GM19328 (cell line): ENCODE measurements around the gene CSNK1D.
"Not testable (repeated sequence)": the region's sequence is repeated elsewhere in the genome, so short reads cannot be mapped to it uniquely, and the experiment has no call there.

ENCODE experiments used
- ATAC-seq: cut with Tn5 transposase; IDR thresholded peaks from one replicate; pipeline ENCODE4 v1.9.1; 2021; ENCODE audit warnings: mild to moderate bottlenecking, moderate library complexity; ENCODE audit not compliant: unreplicated experiment

Gene CSNK1D

DNA sequence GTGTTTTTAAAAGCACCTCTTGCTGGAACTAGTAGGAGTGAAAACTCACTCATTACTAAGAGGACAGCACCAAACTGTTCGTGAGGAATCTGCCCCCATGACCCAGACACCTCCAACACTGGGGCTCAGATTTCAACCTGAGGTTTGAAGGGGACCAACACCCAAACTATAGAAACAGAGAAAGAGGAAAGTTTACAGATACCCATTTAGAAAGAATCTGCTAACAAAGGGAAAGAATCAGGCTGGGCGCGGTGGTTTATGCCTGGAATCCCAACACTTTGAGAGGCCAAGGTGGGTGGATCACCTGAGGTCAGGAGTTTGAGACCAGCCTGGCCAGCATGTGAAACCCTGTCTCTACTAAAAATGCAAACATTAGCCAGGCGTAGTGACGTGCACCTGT, 3.4 kb upstream of the CSNK1D start:
- ATAC-seq = no peak

DNA sequence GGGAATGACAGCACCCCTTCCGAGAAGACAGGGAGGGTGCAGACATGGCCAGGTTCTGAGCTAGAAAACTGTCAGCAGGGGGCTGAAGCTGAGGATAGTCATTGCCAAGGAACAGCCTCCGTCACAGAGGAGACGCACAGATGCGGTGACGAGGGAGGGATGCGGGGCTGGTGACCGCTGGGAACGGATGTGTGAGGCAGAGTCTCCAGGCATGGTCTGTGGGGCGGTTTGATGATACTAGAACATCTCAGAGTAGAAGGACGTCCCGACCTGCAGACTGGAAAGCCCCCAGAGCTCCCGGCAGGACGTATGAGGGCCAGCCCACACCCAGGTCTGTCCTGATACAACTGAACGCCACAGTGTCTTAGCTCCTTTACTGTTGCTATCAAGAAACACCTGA, 1.8 kb upstream of the CSNK1D start:
- ATAC-seq = no peak

DNA sequence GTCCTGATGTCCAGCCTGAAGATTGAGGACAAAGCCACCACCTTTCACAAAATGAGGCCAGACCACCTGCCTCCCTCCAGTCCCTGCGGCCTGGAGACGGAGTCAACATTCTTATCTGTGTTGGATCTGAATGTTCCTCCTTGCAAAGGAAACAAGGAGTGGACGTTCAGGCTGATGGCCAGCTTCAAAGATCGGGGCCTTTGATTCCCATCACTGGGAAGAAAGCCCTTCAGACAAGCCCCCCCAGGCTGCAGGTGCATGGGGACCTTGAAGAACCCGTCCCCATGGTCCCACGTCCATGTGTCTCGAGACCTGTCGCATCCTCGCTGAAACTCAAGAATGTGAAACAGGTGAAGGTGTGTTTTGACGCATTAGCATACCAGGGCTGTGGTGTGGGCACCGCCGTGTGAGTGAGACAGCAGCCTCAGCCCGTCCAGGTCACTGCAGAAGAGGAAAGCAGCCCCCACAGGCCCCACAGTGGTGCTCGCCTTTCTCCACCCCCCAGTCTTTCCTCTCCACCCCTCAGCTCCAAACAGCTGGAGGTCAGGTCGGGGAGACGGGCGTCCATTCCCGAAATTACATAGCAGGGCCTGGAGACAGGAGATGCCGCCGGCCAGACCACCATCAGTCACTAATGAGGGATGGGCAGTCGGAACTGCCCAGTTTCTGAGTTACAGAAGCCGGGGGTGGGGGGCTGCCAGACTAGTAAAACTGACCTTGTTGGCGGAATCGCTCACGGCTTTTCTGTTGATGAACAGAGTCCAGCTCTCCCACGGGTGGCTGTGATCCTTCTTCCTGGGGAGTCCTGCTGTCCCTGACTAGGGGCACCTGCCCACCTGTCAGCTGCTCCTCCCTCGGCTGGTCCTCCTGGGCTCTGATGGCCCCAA, 877 bp upstream of the CSNK1D start:
- ATAC-seq = no peak

DNA sequence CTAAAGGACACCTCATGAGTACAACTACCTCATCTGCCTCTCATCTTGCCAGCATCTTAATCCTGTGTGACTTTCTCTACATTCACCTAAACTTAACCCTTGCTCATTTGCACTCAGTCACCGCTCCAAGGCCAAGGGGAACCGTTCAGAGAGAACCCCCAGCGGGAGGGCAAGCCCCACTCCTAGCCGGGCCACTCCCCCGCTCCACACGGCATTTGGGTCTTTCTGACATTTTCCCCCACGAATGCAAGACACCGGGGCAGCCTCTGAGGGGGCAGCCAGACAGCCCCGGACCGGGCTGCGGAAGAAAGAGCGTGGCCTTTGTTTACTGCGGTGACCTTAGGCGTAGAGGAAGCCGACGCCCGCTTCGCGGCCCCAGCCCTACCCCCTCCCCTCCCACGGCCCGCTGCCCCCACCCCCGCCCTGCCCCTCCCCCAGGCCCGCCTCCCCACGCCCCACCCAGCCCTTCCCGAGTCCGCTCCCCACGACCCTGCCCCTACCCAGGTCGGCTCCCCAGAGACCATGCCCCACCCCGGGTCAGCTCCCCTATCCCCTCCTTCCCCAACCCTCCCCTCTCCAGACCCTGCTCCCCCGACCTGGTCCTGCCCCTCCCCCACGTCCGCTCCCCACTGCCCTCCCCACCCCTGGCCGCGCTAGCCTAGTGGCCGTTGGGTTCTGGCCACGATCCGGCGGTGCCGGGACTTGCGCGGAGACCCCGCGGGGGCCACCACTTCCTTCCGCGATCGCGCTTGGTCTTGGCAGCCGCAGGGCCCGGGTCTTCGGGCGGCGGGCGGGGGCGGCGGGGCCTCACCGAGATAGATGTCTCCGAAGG, 789 bp downstream of the CSNK1D start:
- ATAC-seq = no peak

DNA sequence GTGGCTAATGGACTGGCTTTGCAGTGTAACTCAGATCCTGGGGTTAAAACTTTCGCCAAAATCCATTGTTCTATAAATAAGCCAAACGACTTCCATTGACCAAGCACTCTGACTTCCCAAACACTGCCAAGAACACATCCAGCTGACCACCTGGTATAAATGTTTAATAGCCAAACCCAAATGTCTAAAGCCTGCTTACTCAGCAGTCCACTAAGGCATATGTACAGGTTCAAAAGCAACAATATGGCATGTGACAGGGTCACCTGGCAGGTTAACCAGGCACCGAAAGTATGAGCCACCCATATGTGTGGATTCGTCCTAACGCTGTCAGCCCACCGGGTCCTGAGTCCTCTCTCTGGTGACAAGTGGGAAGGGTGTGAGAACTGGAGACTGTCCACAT, 2.1 kb downstream of the CSNK1D start:
- ATAC-seq = no peak

DNA sequence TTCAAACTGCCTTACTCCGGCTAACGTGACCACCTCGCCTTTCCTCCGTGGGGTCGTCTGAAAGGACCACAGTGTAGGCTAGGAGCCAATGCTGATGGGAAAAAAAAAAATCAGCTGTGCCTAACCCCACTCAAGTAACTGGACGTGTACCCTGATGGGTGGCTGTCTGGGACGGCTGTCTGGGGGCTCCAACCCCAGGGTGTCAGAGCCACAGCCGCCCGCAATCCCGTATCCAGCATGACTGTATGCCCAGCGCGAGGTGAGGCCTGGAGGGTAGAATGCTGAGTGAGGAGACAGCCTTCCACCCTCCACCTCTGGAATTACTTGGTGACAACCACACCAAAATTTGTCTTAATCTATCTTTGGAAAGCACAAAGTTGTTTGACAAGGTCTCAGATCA, 2.8 kb downstream of the CSNK1D start:
- ATAC-seq = no peak

DNA sequence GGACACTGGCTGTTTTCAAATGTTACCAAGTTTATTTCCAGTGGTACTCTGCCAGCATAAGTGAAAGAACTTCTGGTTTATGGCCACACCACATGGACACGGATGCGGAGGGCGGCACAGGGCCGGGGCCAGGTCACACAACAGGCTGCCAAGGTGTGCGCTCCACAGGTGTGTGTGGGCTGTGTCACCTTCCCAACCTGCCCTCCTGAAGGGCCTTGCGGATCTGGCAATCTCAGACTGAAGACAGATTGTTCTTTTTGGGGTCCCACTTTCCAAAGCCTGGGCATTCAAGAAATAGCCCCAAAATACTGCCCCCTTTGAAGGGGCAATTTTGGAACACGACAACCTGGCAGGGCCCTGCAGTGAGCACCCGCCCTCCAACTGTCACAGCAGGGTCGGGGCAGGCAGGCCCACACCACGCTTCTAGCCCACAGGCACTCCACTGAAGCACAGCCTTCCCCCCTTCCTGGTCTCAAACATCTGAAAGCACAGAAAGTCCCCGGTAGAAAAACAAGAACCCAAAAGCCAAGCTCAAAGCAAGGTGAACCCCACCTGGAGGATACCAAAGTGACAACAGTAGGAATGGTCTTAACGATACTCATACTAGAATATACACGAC, 3.5 kb downstream of the CSNK1D start:
- no peak for ATAC-seq

DNA sequence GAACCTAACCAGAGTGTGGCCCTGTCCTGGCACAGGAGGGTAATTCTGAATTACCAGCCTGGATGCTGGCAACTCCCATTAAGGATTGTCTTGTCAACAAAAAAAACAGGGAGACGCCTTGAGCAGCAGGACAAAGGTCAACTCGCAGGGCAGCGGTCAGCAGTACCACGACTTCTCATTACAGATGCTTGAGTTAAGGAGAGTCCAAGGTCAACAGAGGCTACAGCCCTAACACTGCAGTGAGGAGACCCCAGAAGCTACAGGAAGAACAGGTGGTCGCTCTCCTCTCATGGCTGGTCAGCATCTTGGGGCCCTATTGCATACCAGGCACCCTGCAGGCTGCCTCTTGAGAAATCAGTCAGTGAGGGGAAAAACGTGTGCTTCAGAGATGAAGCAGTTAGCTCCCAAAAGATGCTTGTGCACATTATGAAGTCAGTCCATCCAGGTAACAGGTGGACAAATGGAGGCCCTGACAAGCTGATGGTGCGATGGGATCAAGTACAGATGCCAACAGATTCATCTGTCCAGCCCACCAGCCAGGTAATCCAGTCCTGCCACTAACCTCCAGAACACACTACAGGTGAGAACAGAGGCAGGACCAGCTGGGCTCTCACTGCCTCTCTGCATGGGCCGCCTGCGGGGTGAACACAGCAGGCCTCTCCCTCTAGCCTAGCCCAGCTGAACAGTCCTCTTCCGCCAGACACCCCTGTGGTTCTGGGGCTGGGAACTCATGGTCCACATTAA, 4.2 kb downstream of the CSNK1D start:
- no peak for ATAC-seq

DNA sequence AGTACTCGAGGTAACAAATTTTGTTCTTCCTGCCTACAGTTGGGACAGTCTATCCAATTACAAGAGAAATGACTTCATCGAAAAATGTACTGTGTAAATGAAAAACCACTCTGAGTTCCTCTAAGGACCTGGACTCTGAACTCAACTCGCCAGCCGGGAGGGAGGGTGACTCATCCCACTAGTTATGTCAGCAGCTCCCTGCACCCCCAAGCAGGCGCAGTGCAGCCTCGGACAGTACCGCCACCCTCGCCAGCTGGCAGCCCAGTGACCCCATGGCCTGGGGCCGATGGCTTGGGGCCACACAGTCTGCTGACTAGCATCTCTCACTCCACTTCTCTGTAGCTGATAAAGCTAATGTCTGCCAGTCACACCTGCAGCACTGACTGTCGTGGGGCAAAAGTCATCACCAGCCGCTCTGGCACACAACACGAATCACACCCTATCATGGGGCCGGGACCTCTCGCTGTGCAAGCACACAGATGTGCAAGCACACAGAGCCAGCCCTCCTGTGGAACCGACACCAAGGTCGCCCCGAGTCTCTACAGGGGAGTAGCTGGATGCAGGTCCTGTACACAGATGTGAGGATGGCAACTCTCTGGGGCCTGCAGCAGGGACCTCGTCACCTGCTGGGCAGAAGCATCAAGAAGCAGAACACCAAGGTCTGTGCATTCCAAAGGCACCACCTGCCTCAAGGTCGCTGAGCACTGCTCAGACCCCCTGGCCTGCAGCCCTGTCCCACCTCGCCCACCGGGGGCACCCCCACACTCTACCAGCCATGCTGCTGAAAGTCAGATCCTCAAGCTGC, 5.7 kb downstream of the CSNK1D start:
- no peak for ATAC-seq

DNA sequence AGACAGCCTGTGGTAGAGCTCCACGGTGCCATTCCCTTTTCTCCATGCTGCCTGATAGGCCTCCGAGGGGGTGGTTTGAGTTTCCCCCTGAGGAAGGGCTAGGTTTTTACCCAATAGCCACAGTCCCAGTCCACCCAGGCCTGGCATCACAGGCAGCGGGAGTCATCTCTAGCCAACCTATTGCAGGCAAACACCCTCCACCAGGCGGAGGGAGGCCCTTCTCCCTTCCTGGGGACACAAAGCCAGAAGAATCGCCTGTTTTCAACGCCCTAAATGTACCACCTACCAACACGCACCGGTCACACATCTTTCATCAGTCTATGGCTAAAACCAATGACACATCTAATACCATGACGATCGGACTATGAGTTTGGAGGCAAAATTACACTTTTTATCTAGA, 7.4 kb downstream of the CSNK1D start:
- ATAC-seq = no peak

DNA sequence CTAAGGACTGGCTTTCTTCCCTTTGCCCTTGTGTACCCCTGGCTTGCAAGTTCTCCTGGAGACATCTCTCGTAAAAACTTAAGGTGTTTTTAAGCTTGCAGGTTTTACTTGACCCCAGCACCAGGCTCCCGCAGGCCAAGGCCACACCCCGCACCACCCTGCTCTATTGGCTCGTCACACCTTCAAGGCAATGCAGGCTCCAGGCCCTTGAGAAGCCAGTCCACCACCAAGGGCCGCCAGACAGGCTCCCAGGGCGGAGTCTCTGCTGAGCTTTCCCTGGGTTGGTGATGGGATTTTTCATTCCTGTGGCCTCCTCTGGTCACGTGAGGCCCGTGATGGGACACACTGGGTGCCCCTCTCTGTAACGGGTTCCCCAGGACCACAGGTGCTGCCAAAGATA, 9.9 kb downstream of the CSNK1D start:
- ATAC-seq = no peak

DNA sequence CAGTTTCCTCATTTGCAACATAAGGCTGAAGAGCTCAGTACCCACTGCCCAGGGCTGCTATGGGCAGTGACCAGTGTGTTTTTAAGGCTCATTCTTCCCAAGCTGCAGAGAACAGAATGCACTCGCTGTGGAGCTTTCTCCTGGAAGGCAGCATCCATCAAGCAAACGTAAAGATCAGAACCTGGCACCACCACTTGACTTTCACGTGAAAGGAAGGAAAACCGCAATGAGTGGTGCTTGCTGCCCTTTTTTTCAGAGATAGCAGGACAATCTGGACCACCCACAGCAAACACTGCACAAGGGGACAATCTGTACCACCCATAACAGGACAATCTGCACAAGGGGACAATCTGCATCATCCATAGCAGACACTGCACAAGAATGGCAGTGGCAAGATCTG, 11.2 kb downstream of the CSNK1D start:
- ATAC-seq = no peak

DNA sequence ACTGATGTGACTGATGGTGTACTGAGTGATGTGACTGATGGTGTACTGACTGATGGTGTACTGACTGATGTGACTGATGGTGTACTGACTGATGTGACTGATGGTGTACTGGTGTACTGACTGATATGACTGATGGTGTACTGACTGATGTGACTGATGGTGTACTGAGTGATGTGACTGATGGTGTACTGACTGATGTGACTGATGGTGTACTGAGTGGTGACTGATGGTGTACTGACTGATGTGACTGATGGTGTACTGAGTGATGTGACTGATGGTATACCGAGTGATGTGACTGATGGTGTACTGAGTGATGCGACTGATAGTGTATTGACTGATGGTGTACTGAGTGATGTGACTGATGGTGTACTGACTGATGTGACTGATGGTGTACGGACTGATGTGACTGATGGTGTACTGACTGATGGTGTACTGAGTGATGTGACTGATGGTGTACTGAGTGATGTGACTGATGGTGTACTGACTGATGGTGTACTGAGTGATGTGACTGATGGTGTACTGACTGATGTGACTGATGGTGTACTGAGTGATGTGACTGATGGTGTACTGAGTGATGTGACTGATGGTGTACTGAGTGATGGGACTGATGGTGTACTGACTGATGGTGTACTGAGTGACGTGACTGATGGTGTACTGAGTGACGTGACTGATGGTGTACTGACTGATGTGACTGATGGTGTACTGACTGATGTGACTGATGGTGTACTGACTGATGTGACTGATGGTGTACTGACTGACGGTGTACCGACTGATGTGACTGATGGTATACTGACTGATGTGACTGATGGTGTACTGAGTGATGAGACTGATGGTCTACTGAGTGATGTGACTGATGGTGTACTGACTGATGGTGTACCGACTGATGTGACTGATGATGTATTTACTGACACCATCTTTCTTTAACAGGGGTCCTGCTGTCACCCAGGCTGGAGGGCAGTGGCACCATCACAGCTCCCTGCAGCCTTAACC, 13.2 kb downstream of the CSNK1D start:
- ATAC-seq = not testable (repeated sequence)

DNA sequence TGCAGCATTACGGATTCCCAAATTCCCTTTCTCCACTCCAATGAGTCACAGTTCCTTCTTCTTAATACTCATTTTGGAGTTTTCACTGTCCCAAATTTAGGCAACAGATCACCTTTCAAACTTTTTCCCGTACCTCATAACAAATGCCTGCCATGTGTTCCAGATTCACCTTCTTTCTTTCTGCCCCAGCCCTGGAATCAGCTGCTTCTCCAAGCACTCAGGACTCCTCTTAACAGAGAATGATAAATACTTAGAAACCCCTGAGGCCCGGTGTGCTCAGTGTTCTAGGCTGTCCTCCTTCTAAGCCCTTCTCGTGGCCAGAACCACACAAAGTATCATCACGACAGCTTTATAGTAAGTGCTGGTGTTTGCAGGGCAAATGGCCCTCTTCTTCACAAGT, 14.9 kb downstream of the CSNK1D start:
- ATAC-seq = no peak

DNA sequence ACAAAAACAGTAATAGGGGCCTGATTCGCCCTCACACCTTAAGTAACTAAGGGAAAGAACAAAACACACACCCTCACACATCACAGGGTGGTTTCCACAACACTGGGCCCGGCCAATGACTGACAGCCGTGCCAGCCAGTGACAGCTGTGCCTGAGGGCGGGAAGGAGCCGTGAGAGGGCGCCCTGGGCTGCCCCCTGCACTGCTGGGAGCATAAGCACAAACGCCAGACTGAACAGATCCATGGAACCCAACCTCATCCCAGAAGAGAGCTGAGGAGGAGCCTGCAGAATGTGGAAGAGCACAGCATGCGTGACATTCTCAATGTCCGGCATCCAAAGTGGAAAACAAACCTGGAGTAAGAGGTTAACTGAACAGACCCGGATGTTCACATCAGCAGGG, 16.0 kb downstream of the CSNK1D start:
- no peak for ATAC-seq

DNA sequence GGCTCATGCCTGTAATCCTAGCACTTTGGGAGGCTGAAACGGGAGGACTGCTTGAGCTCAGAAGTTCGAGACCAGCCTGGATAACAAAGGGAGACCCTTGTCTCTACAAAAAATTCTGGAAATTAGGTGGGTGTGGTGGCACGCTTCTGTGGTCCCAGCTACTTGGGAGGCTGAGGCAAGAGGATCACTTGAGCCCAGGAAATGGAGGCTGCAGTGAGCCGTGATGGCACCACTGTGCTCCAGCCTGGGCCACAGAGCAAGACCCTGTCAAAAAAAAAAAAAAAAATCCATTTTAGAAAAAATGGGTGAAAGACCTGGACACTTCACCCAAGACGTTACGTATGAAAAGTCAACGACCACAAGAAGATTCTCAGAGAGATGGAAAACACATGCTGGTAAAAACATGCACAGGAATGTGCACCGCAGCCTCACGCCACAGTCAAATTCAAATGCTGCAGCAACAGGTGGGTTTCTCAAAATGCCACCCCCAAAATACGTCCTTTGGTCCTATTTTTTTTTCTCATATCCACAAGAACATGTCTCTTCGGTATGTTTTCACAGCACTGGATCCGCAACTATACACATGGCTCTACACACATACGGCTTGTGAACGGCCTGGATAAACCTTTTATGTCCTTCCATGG, 17.1 kb downstream of the CSNK1D start:
- ATAC-seq = no peak

DNA sequence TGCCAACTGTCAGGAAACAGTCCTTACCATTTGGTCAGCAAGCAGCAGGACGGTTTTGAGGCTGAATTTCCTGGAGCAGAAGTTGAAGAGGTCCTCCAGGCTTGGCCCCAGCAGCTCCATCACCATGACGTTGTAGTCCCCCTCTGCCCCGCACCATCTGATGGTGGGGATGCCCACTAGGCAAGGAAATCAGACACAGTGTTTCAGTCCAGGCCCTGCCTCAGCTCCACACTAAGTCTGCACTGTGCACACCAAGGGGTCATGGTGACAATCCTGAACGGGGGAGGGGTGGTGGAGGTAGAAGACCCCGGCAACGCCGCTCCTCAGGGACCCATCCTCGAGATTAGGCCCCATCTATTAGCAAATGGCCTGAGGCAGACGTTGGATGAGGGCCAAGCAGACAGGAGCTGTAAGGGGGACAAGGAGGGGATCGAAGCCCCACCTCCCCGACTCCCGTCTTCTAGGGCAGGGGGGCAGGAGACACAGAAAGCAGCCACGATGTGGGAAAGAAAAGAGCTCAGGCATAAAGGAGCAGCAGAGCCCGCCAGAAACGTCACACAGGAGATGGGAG, 18.0 kb downstream of the CSNK1D start:
- ATAC-seq = no peak

DNA sequence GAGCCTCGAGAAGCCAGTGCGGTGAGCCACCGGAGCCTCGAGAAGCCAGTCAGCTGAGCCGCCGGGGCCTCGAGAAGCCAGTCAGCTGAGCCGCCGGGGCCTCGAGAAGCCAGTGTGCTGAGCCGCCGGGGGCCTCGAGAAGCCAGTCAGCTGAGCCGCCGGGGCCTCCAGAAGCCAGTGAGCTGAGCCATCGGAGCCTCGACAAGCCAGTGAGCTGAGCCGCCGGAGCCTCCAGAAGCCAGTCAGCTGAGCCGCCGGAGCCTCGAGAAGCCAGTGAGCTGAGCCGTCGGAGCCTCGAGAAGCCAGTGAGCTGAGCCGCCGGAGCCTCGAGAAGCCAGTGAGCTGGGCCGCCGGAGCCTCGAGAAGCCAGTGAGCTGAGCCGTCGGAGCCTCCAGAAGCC, 18.8 kb downstream of the CSNK1D start:
- ATAC-seq = not testable (repeated sequence)
